Fibroblast of lung (primary cell): ENCODE results near the gene B3GAT3. TPM values are rescaled to one million over a fixed set of nuclear protein-coding genes. Genes with fewer than 3 reads are reported as not detected.

Experiments used
- DNase-seq, 2 donors: peaks; one replicate each; pipeline versions ENCODE4 v3.0.0 to v3.0.0-alpha.2; 2010; ENCODE audit warnings: low read depth in 2 of 2
- H2AFZ ChIP-seq: 2 replicates; pipeline ENCODE4 v1.5.1; 2012; ENCODE audit warnings: low read length, control low read depth, inconsistent platforms
- H3K27ac ChIP-seq: 2 replicates; pipeline ENCODE4 v1.5.1; 2011; ENCODE audit warnings: low read length, control low read depth; ENCODE audit not compliant: insufficient read depth
- H3K27me3 ChIP-seq: 2 replicates; pipeline ENCODE4 v1.5.1; 2011; ENCODE audit warnings: mild to moderate bottlenecking, low read length; ENCODE audit not compliant: control insufficient read depth, insufficient read depth
- H3K36me3 ChIP-seq: 2 replicates; pipeline ENCODE4 v1.5.1; 2011; ENCODE audit warnings: low read length; ENCODE audit not compliant: control insufficient read depth, insufficient read depth
- H3K4me1 ChIP-seq: 2 replicates; pipeline ENCODE4 v1.5.1; 2011; ENCODE audit warnings: low read length; ENCODE audit not compliant: control insufficient read depth, insufficient read depth; ENCODE audit errors: extremely low read depth
- H3K4me2 ChIP-seq: 2 replicates; pipeline ENCODE4 v1.5.1; 2011; ENCODE audit warnings: low read length, control low read depth; ENCODE audit not compliant: insufficient read depth; ENCODE audit errors: extremely low read depth
- H3K4me3 ChIP-seq, 4 experiments: fragments of 200-600 bp in 1 of 4; sonication (generic) in 1 of 4; replicated peaks in 1 of 4; 2 replicates each; pipeline ENCODE4 v1.5.1; 2011 to 2016; ENCODE audit warnings: low read length in 4 of 4, low read depth in 3 of 4, mild to moderate bottlenecking in 3 of 4, control low read depth in 2 of 4, inconsistent platforms in 1 of 4, mixed read lengths in 1 of 4; ENCODE audit not compliant: insufficient read depth in 1 of 4; ENCODE audit errors: control extremely low read depth in 1 of 4
- H3K79me2 ChIP-seq: 2 replicates; pipeline ENCODE4 v1.5.1; 2012; ENCODE audit warnings: mild to moderate bottlenecking, low read length, inconsistent platforms; ENCODE audit not compliant: control insufficient read depth, insufficient read depth
- H3K9ac ChIP-seq: 2 replicates; pipeline ENCODE4 v1.5.1; 2011; ENCODE audit warnings: mild to moderate bottlenecking, low read length, control low read depth; ENCODE audit not compliant: insufficient read depth
- H3K9me3 ChIP-seq: 2 replicates; pipeline ENCODE4 v1.5.1; 2012; ENCODE audit warnings: low read depth, low read length; ENCODE audit not compliant: control insufficient read depth, insufficient read depth
- H4K20me1 ChIP-seq: 2 replicates; pipeline ENCODE4 v1.5.1; 2011; ENCODE audit warnings: low read length; ENCODE audit not compliant: control insufficient read depth, insufficient read depth; ENCODE audit errors: extremely low read depth
- EZH2 ChIP-seq: IDR thresholded peaks from 2 replicates; pipeline ENCODE4 v1.5.1; 2012; ENCODE audit warnings: low read length, control low read depth, mild to moderate bottlenecking; ENCODE audit errors: missing control alignments
- polyA plus RNA-seq, 2 donors: library from polyadenylated mRNA; depleted of rRNA in 1 of 2; stranded (reverse) in 1 of 2; unstranded in 1 of 2; fragments of >200 nt; gene quantifications; 2 replicates each; pipeline ENCODE4 v1.2.1, GENCODE V29; 2011 to 2012; ENCODE audit warnings: missing spikeins in 1 of 2
- total RNA-seq: library from RNA; depleted of rRNA; stranded (reverse); fragments of >200 nt; gene quantifications from 2 replicates; pipeline ENCODE4 v1.2.1, GENCODE V29; 2014
- TF ChIP-seq, protein P1 (sequence below), 2 donors: IDR thresholded peaks in 1 of 2; conservative IDR thresholded peaks in 1 of 2; 1 replicate in 1 of 2; 2 replicates in 1 of 2; pipeline ENCODE4 v1.5.1; 2011 to 2012; ENCODE audit warnings: low read length in 2 of 2, control low read depth in 1 of 2, inconsistent platforms in 1 of 2, low read depth in 1 of 2, mild to moderate bottlenecking in 1 of 2

B3GAT3 gene
- total and polyA plus RNA-seq, 2 donors (not counting 1 experiment from before 2014, with no cell fraction given), result 17.6 to 29.1 TPM

DNA sequence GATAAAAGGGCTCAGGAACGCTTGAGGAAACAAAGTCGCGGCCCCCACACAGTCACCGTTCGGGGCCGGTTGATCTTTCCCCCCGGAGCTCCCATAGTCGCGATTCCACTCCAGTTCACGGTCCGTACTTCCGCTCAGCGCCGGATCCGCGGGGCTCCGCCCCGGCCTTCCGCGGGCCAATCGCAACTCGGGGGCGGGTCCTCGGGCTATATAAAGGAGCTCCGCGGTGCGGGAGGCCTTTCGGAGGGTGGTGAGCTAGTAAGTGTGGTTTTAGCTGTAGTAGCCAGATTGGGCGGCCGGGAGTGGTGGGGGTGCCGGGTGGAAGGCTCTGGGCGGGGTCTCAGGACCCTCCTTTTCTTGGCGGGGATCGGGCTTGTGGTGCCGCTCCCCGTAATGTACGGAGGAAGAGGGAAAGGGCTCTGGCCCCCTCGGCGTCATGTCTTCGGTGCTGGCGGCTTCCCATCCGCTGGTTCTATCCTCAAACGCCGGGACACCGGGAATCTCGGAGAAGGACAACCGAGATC is 43.4 kb upstream of the B3GAT3 start, which contains the start of the genes C11orf98 and CSKMT:
Gene C11orf98, minus strand, starts transcription at position 136 of the 524 bp plus-strand sequence. Its CDS starts 41 bp downstream, at position 95.
Gene CSKMT, plus strand, starts transcription at position 238 of the 524 bp plus-strand sequence. CDS start 568 bp downstream, outside the sequence.
- H4K20me1 ChIP-seq, result no peaks in the 10 kb centered on the region
- peak; percentile 91 to 95 for DNase-seq
- peak within 1 kb of the TSS; percentile 69 for H3K9ac ChIP-seq
- H3K27me3 ChIP-seq, result no peaks in the 10 kb centered on the region
- peak within 1 kb of the TSS; percentile 50 for H2AFZ ChIP-seq
- H3K36me3 ChIP-seq, result peaks cover 15% of the 10 kb centered on the region
- peak within 1 kb of the TSS; percentile 99 for H3K4me2 ChIP-seq
- H3K79me2 ChIP-seq, result peaks cover 29% of the 10 kb centered on the region
- H3K4me1 ChIP-seq, result peaks cover 10% of the 10 kb centered on the region
- H3K4me3 ChIP-seq, result peak within 1 kb of the TSS; percentile 43 to 95 (median 80)
- TF ChIP-seq EZH2, result no peak
- TF ChIP-seq, protein P1, sequence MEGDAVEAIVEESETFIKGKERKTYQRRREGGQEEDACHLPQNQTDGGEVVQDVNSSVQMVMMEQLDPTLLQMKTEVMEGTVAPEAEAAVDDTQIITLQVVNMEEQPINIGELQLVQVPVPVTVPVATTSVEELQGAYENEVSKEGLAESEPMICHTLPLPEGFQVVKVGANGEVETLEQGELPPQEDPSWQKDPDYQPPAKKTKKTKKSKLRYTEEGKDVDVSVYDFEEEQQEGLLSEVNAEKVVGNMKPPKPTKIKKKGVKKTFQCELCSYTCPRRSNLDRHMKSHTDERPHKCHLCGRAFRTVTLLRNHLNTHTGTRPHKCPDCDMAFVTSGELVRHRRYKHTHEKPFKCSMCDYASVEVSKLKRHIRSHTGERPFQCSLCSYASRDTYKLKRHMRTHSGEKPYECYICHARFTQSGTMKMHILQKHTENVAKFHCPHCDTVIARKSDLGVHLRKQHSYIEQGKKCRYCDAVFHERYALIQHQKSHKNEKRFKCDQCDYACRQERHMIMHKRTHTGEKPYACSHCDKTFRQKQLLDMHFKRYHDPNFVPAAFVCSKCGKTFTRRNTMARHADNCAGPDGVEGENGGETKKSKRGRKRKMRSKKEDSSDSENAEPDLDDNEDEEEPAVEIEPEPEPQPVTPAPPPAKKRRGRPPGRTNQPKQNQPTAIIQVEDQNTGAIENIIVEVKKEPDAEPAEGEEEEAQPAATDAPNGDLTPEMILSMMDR (conservative IDR thresholded peaks at IDR 0.05 in 1 of 2, IDR thresholded peaks at IDR 0.05 in 1 of 2; ENCODE audit: low read depth in 1 of 2, low read length in 2 of 2), result no peak
- no peaks in the 10 kb centered on the region for H3K9me3 ChIP-seq
- peak within 1 kb of the TSS; percentile 45 for H3K27ac ChIP-seq

DNA sequence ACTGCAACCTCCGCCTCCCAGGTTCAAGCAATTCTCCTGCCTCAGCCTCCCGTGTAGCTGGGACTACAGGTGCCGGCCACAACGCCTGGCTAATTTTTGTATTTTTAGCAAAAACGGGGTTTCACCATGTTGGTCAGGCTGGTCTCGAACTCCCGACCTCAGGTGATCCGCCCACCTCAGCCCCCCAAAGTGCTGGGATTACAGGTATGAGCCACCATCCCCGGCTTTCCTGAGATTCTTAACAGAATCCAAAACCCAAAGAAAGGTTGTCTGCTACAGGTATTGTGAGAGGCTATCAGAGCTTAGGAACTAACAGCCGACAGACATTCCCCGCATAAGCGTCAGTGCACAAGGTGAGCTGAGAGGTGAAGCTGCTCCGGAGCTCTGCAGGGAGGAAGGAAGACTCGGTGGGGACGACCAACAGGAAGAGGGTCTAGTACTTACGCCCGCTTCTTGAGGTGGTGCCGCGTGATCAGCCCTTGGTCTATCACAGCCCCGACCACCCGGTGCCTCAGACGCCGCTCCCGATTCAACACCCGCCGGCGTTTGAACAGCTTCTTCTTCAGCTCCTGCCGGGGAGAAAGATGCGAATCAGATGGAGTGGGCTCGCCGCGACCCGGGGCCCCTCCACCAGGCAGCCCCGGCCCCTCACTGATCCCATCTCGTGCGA is 42.8 kb upstream of the B3GAT3 start:
- peak overlapping the region; percentile 60 for H3K4me2 ChIP-seq
- H3K27me3 ChIP-seq, result no peaks in the 10 kb centered on the region
- H3K27ac ChIP-seq, result peak overlapping the region; percentile 45
- peak overlapping the region; percentile 50 for H2AFZ ChIP-seq
- H3K36me3 ChIP-seq, result peaks cover 15% of the 10 kb centered on the region
- peak overlapping the region; percentile 43 to 90 (median 70) for H3K4me3 ChIP-seq
- no peaks in the 10 kb centered on the region for H4K20me1 ChIP-seq
- no peaks in the 10 kb centered on the region for H3K9me3 ChIP-seq
- H3K4me1 ChIP-seq, result peaks cover 10% of the 10 kb centered on the region
- H3K79me2 ChIP-seq, result peaks cover 29% of the 10 kb centered on the region
- peak overlapping the region; percentile 48 for H3K9ac ChIP-seq
- TF ChIP-seq, protein P1 (conservative IDR thresholded peaks at IDR 0.05 in 1 of 2, IDR thresholded peaks at IDR 0.05 in 1 of 2; ENCODE audit: low read depth in 1 of 2, low read length in 2 of 2), result no peak
- no peak for TF ChIP-seq EZH2
- peak in 1 of 2 donors; percentile 67 for DNase-seq

DNA sequence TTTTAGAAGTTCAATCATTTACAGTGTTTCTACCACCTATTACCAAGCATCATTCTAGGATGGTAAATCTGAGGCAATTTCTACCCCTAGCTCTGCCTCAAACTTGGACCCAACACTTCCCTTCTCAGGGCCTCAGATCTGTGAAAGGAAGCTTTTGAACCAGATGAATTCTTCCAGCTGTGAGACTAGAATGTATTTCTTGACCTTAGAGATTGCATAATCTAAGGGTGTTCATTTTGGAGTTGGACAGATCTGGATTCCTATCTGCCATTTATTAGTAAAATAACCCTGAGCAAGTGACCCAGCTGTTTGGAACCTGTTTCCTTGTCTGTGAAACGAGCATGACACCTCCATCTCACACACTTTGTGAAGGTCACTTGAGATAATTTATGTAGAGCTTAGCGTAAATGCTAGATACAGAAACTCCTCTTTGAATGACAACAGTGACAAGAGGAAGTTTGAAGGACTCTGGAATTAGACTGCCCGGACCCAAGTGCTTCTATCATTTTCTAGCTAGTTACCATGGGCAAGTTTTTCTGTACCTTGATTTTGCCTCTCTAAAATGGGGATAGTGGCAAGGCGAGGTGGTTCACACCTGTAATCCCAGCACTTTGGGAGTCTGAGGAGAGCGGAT is 35.1 kb upstream of the B3GAT3 start:
- H4K20me1 ChIP-seq, result no peaks in the 10 kb centered on the region
- H3K9me3 ChIP-seq, result no peaks in the 10 kb centered on the region
- H3K4me1 ChIP-seq, result no peaks in the 10 kb centered on the region
- TF ChIP-seq, protein P1 (conservative IDR thresholded peaks at IDR 0.05 in 1 of 2, IDR thresholded peaks at IDR 0.05 in 1 of 2; ENCODE audit: low read depth in 1 of 2, low read length in 2 of 2), result no peak
- TF ChIP-seq EZH2, result no peak
- no peak overlapping the region for H3K4me2 ChIP-seq
- no peaks in the 10 kb centered on the region for H3K27me3 ChIP-seq
- peaks cover 11% of the 10 kb centered on the region for H3K79me2 ChIP-seq
- H3K9ac ChIP-seq, result no peak overlapping the region
- H2AFZ ChIP-seq, result no peak overlapping the region
- H3K4me3 ChIP-seq, result no peak overlapping the region
- DNase-seq, result peak in 1 of 2 donors; percentile 46
- H3K36me3 ChIP-seq, result no peaks in the 10 kb centered on the region
- H3K27ac ChIP-seq, result no peak overlapping the region
